Keratinocyte (primary cell): ENCODE measurements around the gene HAUS1.

Source experiments
- EZH2 ChIP-seq: IDR thresholded peaks from one replicate; pipeline ENCODE4 v1.6.1; 2012; ENCODE audit warnings: inconsistent platforms, mild to moderate bottlenecking, low read length, moderate library complexity
- TF ChIP-seq, protein P1 (sequence below), 3 experiments: IDR thresholded peaks in 1 of 3; conservative IDR thresholded peaks in 1 of 3; optimal IDR thresholded peaks in 1 of 3; 2 replicates in 2 of 3; 3 replicates in 1 of 3; pipeline versions ENCODE3 to v1.5.1; 2011; ENCODE audit warnings: low read length in 3 of 3, mild to moderate bottlenecking in 3 of 3, moderate library complexity in 2 of 3, control low read depth in 1 of 3, inconsistent platforms in 1 of 3; ENCODE audit not compliant: insufficient read depth in 2 of 3; ENCODE audit errors: extremely low read depth in 1 of 3

DNA sequence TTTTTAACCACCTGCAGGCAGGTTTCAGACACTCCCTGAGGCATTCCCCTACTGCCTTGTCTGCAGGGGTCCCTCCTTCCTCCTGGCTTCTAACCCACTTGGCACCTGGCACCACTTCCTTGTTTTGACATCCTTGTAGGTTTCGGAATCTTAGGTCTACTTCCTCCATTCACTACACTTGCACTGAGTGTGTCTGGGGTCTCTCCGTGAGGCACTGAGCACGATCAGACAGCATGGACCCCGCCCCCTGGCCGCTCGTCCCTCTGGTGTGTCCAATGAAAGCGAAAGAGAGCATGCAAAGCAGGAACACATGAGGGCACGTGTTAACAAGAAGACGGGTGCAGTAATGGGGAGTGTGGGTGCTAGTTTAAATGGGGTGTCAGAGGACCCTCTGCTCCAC is 63.8 kb downstream of the HAUS1 start:
- TF ChIP-seq, protein P1, sequence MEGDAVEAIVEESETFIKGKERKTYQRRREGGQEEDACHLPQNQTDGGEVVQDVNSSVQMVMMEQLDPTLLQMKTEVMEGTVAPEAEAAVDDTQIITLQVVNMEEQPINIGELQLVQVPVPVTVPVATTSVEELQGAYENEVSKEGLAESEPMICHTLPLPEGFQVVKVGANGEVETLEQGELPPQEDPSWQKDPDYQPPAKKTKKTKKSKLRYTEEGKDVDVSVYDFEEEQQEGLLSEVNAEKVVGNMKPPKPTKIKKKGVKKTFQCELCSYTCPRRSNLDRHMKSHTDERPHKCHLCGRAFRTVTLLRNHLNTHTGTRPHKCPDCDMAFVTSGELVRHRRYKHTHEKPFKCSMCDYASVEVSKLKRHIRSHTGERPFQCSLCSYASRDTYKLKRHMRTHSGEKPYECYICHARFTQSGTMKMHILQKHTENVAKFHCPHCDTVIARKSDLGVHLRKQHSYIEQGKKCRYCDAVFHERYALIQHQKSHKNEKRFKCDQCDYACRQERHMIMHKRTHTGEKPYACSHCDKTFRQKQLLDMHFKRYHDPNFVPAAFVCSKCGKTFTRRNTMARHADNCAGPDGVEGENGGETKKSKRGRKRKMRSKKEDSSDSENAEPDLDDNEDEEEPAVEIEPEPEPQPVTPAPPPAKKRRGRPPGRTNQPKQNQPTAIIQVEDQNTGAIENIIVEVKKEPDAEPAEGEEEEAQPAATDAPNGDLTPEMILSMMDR (optimal IDR thresholded peaks at IDR 0.05 in 1 of 3, IDR thresholded peaks at IDR 0.05 in 1 of 3, conservative IDR thresholded peaks at IDR 0.05 in 1 of 3; ENCODE audit: extremely low read depth in 1 of 3, insufficient read depth in 2 of 3, low read length in 3 of 3) = no peak
- TF ChIP-seq EZH2 = no peak
